ENCODE data around the gene BCL11A.

The BCL11A gene

DNA sequence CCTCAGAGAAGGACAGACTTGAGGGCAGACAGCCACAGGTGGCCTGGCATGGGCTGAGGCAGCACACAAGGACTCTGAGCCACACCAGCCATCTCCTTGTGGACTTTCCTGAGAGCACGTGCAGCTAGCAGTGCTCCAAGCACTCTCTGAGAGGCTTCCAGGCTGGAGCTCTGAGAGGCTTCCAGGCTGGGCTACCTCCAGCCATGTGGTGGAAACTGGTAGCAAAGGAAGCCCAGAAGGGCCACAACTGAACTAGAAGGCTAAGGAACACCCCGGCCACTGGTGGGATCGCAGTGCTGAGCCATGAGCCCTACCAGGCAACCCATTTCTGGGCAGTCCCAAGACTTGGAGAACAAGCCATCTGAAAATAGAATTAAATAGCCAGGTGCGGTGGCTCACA is 39.5 kb downstream of the BCL11A start:
- H3K4me3 ChIP-seq (ENCODE audit: low read length) = no peak overlapping the region
- TF ChIP-seq, protein P1, sequence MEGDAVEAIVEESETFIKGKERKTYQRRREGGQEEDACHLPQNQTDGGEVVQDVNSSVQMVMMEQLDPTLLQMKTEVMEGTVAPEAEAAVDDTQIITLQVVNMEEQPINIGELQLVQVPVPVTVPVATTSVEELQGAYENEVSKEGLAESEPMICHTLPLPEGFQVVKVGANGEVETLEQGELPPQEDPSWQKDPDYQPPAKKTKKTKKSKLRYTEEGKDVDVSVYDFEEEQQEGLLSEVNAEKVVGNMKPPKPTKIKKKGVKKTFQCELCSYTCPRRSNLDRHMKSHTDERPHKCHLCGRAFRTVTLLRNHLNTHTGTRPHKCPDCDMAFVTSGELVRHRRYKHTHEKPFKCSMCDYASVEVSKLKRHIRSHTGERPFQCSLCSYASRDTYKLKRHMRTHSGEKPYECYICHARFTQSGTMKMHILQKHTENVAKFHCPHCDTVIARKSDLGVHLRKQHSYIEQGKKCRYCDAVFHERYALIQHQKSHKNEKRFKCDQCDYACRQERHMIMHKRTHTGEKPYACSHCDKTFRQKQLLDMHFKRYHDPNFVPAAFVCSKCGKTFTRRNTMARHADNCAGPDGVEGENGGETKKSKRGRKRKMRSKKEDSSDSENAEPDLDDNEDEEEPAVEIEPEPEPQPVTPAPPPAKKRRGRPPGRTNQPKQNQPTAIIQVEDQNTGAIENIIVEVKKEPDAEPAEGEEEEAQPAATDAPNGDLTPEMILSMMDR (conservative IDR thresholded peaks at IDR 0.05; ENCODE audit: low read depth, low read length) = no peak
- no peak for DNase-seq (ENCODE audit: low read depth)

- DNase-seq (ENCODE audit: low read depth) = no peak
- TF ChIP-seq, protein P1 (conservative IDR thresholded peaks at IDR 0.05; ENCODE audit: low read depth, low read length) = no peak
- H3K4me3 ChIP-seq (ENCODE audit: low read length) = no peak overlapping the region
Observed at GRCh38 chr2:60513191-60513590, 40.3 kb downstream of the BCL11A start.

DNA sequence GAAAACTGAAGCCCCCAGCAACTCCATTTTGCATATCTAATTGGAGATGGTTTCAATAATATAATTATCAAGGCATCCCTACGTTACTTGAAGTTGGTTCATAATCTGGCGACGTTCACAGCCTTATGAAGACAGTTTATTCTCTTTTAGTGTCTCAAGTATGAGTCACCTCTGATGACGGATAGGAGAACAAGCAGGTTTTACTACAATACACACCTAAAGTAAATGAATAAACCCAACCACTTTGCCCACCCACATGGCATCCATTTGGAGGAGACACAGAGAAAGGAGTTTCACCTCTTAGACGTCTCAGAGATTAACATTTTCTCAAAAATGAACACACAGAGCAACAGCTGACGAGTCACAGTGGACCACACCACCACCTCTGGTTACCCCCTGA is 40.8 kb downstream of the BCL11A start:
- H3K4me3 ChIP-seq (ENCODE audit: low read length) = no peak overlapping the region
- DNase-seq (ENCODE audit: low read depth) = no peak
- TF ChIP-seq, protein P1 (conservative IDR thresholded peaks at IDR 0.05; ENCODE audit: low read depth, low read length) = no peak

- no peak for DNase-seq (ENCODE audit: low read depth)
- TF ChIP-seq, protein P1 (conservative IDR thresholded peaks at IDR 0.05; ENCODE audit: low read depth, low read length) = no peak
- H3K4me3 ChIP-seq (ENCODE audit: low read length) = no peak overlapping the region
Observed at GRCh38 chr2:60512062-60512622, 41.3 kb downstream of the BCL11A start.

GRCh38 chr2:60510713-60511112 is 42.7 kb downstream of the BCL11A start:
- no peak overlapping the region for H3K4me3 ChIP-seq (ENCODE audit: low read length)
- TF ChIP-seq, protein P1 (conservative IDR thresholded peaks at IDR 0.05; ENCODE audit: low read depth, low read length) = no peak
- no peak for DNase-seq (ENCODE audit: low read depth)

DNA sequence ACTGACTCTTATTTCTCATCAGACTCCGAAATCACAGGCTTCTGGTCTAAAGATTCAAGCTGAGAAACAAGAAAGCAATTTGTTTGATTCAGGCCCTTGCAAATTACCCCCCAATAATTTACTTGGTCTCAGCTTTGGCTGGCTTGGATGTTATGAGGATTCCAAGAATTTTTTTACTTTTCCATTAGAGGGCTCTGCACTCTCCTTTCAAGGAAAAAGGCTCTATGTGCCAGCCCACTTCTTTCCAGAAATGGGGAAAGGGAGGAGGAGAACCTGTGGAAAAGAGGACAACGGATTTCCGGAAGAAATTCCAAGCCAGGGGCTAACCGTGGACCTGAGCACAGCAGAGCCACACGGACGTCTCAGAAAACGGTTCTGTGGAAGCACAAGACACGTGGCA is 44.4 kb downstream of the BCL11A start:
- no peak for DNase-seq (ENCODE audit: low read depth)
- H3K4me3 ChIP-seq (ENCODE audit: low read length) = no peak overlapping the region
- TF ChIP-seq, protein P1 (conservative IDR thresholded peaks at IDR 0.05; ENCODE audit: low read depth, low read length) = no peak

GRCh38 chr2:60508339-60508917 is 45.0 kb downstream of the BCL11A start:
- TF ChIP-seq, protein P1 (conservative IDR thresholded peaks at IDR 0.05; ENCODE audit: low read depth, low read length) = no peak
- H3K4me3 ChIP-seq (ENCODE audit: low read length) = no peak overlapping the region
- no peak for DNase-seq (ENCODE audit: low read depth)

Data from retinal pigment epithelial cell (primary cell).